ENCODE measurements around the gene ECM2. TPM values are rescaled to one million over a fixed set of nuclear protein-coding genes. Genes with fewer than 3 reads are reported as not detected.

The ECM2 gene
- total RNA-seq, 1 experiment from 2014 or later = not detected

DNA sequence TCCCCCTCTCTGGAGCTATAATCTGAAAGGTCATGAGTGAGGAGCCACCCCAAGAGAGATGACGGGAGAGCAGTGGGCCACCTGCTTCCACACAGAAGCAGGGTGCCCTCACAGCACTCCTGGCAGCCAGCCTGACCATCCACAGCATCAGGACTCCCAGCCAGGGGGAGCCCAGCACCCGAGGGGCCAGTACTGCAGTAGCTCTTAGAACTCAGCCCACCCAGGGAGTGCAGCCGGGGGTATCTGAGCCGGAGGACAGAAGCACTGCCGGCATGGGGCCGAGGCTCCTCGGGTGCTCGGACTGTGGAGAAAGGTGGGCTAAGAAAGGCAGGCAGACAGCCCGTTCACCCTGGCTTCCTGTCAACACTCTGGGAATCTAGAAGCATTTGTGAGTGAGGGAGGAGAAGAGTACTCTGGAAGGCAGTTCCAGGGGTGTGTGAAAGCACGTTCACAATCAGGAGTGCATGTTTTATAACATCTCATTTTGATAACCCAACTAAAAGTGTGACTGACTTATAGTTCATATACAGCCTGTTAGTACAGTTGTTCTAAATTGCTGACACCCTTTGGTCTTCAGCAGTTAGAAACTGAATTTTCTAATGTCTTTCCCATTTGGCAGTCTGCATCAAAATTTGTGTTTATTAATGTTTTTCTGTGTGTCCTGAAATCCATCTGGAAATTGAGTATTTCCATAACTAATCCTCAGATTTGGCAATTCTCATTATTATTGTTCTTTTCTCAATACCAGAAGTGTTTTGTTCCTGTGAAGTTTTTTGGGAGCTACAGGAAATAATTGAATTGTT, 27.6 kb downstream of the ECM2 start:
- Histone ChIP-seq H3K4ac (ENCODE audit: low read depth, low read length) (no peak overlapping the region; the same call in 1 of the 2 replicates), H2BK15ac (ENCODE audit: low read depth, low read length) (no peak overlapping the region), H2AFZ (ENCODE audit: low read length) (no peak overlapping the region), H3K4me2 (ENCODE audit: insufficient read depth, insufficient read length, low read length) (no peak overlapping the region), H3K18ac (ENCODE audit: insufficient read length, low read depth, low read length) (no peak overlapping the region), H4K5ac (ENCODE audit: insufficient read length, low read depth, low read length) (no peak overlapping the region), H2BK5ac (ENCODE audit: insufficient read length, low read length) (no peak overlapping the region), H3K27ac (ENCODE audit: insufficient read length, low read depth, low read length) (no peak overlapping the region), H4K8ac (replicated peaks; ENCODE audit: insufficient read length, low read depth, low read length) (no peak overlapping the region), H2BK120ac (ENCODE audit: low read depth, low read length, poor library complexity, severe bottlenecking) (no peak overlapping the region), H3K27me3 (ENCODE audit: insufficient read depth, low read length) (no peaks in the 10 kb centered on the region), H2BK12ac (ENCODE audit: insufficient read length, low read depth, low read length) (no peak overlapping the region), H4K20me1 (ENCODE audit: control insufficient read depth, insufficient read depth, insufficient read length) (no peaks in the 10 kb centered on the region), H3K14ac (ENCODE audit: insufficient read depth, low read length) (no peak overlapping the region), H3K56ac (ENCODE audit: insufficient read length, low read depth, low read length) (no peak overlapping the region), H3K4me1 (ENCODE audit: insufficient read depth, low read length) (peaks cover 2% of the 10 kb centered on the region; the same call in 1 of the 2 replicates), H4K91ac (ENCODE audit: insufficient read length, low read depth, low read length) (no peak overlapping the region), H3K23ac (ENCODE audit: insufficient read length, low read depth, low read length) (no peak overlapping the region), H3K9me3 (ENCODE audit: control insufficient read depth, low read depth, low read length) (no peaks in the 10 kb centered on the region), H3K23me2 (ENCODE audit: insufficient read length, low read depth, low read length, poor library complexity, severe bottlenecking) (no peaks in the 10 kb centered on the region), H3K9ac (ENCODE audit: extremely low read depth, insufficient read length, low read length) (no peak overlapping the region), H3K79me1 (ENCODE audit: insufficient read depth, low read depth, low read length, poor library complexity, severe bottlenecking) (no peaks in the 10 kb centered on the region), H2BK20ac (ENCODE audit: low read depth, low read length, poor library complexity, severe bottlenecking) (no peak overlapping the region), H3T11ph (ENCODE audit: low read length) (no peak overlapping the region), H2AK5ac (ENCODE audit: insufficient read length, low read length) (no peak overlapping the region), H3K79me2 (ENCODE audit: insufficient read depth, low read length) (no peaks in the 10 kb centered on the region)
- Mint-ChIP-seq H3K9me3 (no peaks in the 10 kb centered on the region), H3K36me3 (ENCODE audit: insufficient read depth in 1 of 3, low read depth in 3 of 3) (no peaks in the 10 kb centered on the region), H3K4me1 (peaks cover 10 to 14% of the 10 kb centered on the region in 2 experiments), H3K27ac (no peak overlapping the region; a peak in 1 of 7 replicates), H3K4me3 (no peak overlapping the region), H3K27me3 (ENCODE audit: low read depth) (no peaks in the 10 kb centered on the region)
- no CpG with 5 or more reads among the region's 10 CpGs for WGBS (ENCODE audit: extremely low coverage, insufficient read length, low lambda C conversion rate)
- DNase-seq = no peak
- TF ChIP-seq, protein P1, sequence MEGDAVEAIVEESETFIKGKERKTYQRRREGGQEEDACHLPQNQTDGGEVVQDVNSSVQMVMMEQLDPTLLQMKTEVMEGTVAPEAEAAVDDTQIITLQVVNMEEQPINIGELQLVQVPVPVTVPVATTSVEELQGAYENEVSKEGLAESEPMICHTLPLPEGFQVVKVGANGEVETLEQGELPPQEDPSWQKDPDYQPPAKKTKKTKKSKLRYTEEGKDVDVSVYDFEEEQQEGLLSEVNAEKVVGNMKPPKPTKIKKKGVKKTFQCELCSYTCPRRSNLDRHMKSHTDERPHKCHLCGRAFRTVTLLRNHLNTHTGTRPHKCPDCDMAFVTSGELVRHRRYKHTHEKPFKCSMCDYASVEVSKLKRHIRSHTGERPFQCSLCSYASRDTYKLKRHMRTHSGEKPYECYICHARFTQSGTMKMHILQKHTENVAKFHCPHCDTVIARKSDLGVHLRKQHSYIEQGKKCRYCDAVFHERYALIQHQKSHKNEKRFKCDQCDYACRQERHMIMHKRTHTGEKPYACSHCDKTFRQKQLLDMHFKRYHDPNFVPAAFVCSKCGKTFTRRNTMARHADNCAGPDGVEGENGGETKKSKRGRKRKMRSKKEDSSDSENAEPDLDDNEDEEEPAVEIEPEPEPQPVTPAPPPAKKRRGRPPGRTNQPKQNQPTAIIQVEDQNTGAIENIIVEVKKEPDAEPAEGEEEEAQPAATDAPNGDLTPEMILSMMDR (conservative IDR thresholded peaks at IDR 0.05) = no peak
